GM18508 (cell line): ENCODE measurements around the gene NRN1L.
"Not testable (repeated sequence)": the region's sequence is repeated elsewhere in the genome, so short reads cannot be mapped to it uniquely, and the experiment has no call there.

ENCODE experiments used
- ATAC-seq: cut with Tn5 transposase; IDR thresholded peaks from one replicate; pipeline ENCODE4 v1.9.1; 2021; ENCODE audit warnings: moderate number of reproducible peaks; ENCODE audit not compliant: insufficient read depth, unreplicated experiment

NRN1L gene

GRCh38 chr16:67915496-67915769, 30.7 kb downstream of the NRN1L start:
- ATAC-seq = not testable (repeated sequence)

GRCh38 chr16:67915831-67916723, 31.4 kb downstream of the NRN1L start:
- ATAC-seq = no peak

GRCh38 chr16:67917140-67917851, 32.6 kb downstream of the NRN1L start:
- ATAC-seq = no peak

- ATAC-seq = no peak
Observed at GRCh38 chr16:67917852-67918236, 33.2 kb downstream of the NRN1L start.

GRCh38 chr16:67919622-67920221, 35.0 kb downstream of the NRN1L start:
- no peak for ATAC-seq

GRCh38 chr16:67922221-67922620, 37.5 kb downstream of the NRN1L start:
- no peak for ATAC-seq

GRCh38 chr16:67922740-67923139, 38.1 kb downstream of the NRN1L start:
- no peak for ATAC-seq

GRCh38 chr16:67923414-67924116, 38.9 kb downstream of the NRN1L start:
- ATAC-seq = no peak

- ATAC-seq = no peak
Observed at GRCh38 chr16:67924140-67924906, 39.6 kb downstream of the NRN1L start.

- no peak for ATAC-seq
Observed at GRCh38 chr16:67926181-67926750, 41.6 kb downstream of the NRN1L start.

- ATAC-seq = no peak
Observed at GRCh38 chr16:67927131-67927941, 42.7 kb downstream of the NRN1L start.

GRCh38 chr16:67928147-67928546, 43.5 kb downstream of the NRN1L start:
- ATAC-seq = no peak

- ATAC-seq = no peak
Observed at GRCh38 chr16:67928561-67929364, 44.1 kb downstream of the NRN1L start.

- no peak for ATAC-seq
Observed at GRCh38 chr16:67930191-67930590, 45.5 kb downstream of the NRN1L start.

GRCh38 chr16:67930678-67931211, 46.1 kb downstream of the NRN1L start:
- no peak for ATAC-seq

- no peak for ATAC-seq
Observed at GRCh38 chr16:67931712-67932461, 47.2 kb downstream of the NRN1L start, which contains the start of gene CTRL. Gene CTRL, minus strand, starts transcription at chr16:67931862. Its CDS starts 10 bp downstream, at chr16:67931852.

GRCh38 chr16:67932462-67932840, 47.8 kb downstream of the NRN1L start:
- no peak for ATAC-seq
